KBM-7 (cell line): ENCODE results near the gene SYTL4.

ENCODE experiments used
- DNase-seq: peaks from one replicate; pipeline ENCODE4 v3.0.0-alpha.2; 2015
- in situ Hi-C: fragments of 300-500 bp; cut with MboI; formaldehyde crosslinking; loops from 2 replicates; pipeline ENCODE4 v1.14.3; 2020; ENCODE audit warnings: low sequenced_read_pairs, low pct_unique_long_range_greater_than_20kb, mixed read lengths

SYTL4 gene

GRCh38 chrX:100696699-100697351 lies 35.1 kb downstream of the SYTL4 start:
- in situ Hi-C loops: no loop called here
- no peak for DNase-seq

DNA sequence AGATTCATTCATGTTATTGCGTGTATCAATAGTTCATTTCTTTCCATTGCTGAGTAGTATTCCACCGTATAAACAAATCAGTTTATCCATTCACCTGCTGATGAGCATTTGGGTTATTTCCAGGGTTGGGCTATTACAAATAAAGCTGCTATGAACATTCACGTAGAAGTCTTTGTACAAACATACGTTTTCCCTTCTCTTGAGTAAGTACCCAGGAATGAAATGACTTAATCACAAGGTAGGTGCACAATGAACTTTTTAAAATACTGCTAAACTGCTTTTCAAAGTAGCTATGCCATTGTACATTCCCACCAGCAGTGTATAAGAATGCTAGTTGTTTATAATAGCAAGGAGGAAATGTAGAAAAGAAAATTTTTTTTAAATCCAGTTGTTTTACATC lies 35.9 kb downstream of the SYTL4 start:
- in situ Hi-C loops: no loop called here
- DNase-seq: no peak

DNA sequence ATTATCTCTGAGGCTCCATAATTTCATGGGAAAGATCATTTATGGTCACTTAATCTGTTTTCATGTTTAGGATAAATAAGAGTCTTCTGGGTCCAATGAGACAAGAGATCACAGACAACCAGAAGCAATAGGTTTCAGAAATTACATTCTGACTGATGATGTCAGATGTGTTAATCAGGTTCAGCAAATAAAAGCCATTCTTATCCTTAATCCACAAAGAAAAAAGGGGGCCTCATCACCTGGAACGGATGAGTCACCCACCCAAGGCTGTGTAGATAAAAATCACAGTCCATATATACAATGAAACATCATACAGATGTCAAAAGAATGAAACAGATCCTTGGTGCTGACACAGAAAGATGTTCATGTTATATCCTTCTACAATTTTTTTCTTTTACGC lies 36.6 kb downstream of the SYTL4 start:
- in situ Hi-C loops: no loop called here
- DNase-seq: no peak

DNA sequence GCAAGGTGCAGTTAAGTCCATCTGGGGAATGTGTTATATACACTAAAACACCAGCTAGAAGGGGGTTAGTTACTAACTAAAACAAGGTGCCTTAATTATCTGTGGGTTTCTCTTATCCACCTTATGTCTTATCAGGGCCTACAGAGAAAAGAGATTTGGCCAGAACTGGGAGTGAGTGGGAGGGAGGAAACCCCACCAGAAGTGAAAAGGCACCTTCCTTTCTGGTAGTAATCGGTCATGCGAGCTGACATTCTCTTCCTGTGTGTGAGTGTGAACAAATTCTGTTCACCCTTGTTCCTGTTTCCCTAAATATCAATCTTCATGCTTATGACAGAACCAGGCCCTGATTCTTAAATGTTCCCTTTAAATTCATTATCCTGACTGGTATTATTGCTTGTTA lies 44.4 kb downstream of the SYTL4 start:
- DNase-seq: peak; percentile 76
- in situ Hi-C loops: loop anchor here (10.0 kb wide), 1 partner anchor 77 kb away; no protein-coding TSS in a partner anchor

DNA sequence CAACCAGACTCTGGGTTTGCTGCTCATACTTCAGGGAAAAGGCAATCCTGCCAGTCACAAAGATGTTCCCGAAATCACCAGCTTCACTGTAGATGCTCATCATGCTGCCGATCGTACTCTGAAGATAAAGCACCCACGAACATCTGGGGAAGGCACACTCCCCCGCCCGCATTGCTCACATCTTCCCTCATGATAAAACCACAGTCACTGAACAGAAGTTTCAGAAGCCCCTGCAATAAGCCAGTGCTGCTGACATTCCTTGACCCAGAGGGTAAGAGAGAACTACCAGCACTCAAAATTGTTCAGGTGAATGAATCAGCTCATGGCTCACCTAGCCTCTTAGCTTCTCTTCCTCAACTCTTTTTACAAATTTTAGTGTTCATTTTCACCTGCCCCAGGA lies 44.8 kb downstream of the SYTL4 start:
- in situ Hi-C loops: loop anchor here (10.0 kb wide), 1 partner anchor 78 kb away; no protein-coding TSS in a partner anchor

DNA sequence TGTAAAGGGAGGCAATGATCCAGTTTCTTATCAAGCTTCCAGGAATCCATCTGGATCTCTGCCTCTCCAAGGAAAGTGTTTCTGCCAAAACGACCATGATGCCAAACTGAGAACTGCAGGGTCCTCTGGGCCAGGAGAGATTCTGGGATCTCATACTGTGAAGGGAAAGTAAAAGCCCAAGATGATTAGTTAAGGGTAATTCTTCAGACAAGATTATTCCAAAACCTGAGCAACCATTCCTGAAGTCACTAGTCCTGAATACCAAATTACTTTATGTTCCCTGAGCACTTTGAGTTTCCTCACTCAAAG lies 46.0 kb downstream of the SYTL4 start:
- in situ Hi-C loops: loop anchor here (10.0 kb wide), 1 partner anchor 79 kb away; no protein-coding TSS in a partner anchor
- DNase-seq: no peak

More for the DNA sequence above, 44.8 kb downstream of the SYTL4 start:
- peak; percentile 77 for DNase-seq

DNA sequence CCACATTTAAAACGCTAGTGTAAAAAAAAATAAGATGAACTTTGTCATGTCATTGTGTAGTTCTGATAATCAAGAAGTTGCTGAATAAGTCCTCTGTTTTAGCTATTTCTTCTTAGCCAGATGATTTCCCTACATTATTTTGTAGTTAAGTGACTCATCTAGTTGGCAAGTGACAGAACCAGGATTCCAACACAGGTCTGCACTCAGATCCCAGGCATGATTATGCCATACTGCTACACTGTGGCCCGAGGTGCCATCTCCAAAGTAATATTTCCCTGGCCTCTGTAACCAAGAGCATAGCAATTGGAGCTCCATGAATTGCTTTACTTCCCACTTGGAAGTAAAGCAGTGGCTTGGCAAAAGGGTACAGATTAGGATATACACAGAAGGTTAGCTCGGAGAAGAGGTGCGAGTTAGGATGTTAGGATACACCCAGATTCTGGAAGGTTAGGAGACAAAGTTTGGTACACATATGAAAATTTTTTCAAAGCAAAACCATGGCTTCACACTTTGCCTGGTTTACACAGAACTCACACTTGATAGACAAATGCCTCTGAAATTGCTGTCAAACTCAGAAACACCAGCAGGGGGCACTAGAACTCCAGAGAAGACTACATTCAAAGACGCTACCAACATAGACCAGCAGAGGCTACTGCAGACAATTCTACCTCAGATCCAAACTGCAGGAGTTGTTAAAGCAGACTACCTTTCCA lies 46.5 kb downstream of the SYTL4 start:
- peak; percentile 92 for DNase-seq
- in situ Hi-C loops: loop anchor here (10.0 kb wide), 1 partner anchor 79 kb away; no protein-coding TSS in a partner anchor

DNA sequence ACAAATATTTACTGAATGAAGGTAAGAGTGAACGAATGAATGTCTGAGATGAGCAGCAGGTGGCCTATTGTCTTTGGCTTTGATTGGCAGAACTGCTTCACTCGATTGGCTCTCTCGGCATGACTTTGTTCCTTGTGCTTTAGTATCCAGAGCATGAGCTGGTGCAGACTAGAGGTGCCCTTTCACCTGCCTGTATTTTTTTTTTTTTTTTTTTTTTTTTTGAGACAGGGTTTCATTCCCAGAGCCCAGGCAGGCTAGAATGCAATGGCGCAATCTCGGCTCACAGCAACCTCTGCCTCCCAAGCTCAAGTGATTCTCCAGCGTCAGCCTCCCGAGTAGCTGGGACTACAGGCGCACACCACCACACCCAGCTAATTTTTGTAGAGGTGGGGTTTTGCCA lies 49.0 kb downstream of the SYTL4 start:
- in situ Hi-C loops: loop anchor here (10.0 kb wide), 1 partner anchor 82 kb away; no protein-coding TSS in a partner anchor
- no peak for DNase-seq

DNA sequence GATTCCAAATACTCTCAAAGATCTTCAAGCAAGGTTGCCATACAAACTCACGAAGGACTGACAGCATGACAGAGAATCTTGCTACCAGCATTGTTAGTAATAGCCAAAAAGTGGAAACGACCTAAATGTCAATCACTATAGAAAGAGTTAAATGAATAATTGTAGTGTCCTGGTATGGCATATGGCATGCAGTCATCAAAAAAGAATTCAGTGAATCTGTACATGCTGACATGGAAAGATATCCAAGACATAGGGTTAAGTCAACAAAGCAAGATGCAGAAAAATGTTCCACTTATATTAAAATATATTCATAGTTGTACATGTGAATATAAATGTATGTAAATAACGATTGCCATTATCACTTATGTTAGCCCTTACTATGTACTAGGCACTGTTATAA lies 50.3 kb downstream of the SYTL4 start:
- in situ Hi-C loops: loop anchor here (10.0 kb wide), 1 partner anchor 83 kb away; no protein-coding TSS in a partner anchor
- DNase-seq: no peak

DNA sequence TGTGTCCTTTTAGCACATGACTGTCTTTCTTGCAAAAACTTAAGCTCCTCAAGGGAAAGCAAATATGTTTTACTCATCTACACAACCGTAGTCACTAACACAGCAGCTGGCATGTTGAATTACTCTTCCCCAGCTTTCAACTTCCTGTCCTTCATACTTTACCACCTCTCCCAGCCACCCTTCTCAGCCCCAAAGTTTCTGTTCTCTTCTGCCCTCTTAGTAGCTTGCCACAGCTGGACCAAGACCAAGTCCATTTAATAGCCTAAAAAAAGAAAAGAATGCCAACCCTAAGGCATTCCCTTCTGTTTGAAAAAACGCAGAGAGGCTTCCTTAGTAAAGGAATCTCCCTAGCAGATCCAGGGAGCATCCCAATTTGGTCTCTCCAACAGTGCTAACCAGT lies 51.2 kb downstream of the SYTL4 start:
- in situ Hi-C loops: loop anchor here (10.0 kb wide), 1 partner anchor 84 kb away; no protein-coding TSS in a partner anchor
- no peak for DNase-seq

DNA sequence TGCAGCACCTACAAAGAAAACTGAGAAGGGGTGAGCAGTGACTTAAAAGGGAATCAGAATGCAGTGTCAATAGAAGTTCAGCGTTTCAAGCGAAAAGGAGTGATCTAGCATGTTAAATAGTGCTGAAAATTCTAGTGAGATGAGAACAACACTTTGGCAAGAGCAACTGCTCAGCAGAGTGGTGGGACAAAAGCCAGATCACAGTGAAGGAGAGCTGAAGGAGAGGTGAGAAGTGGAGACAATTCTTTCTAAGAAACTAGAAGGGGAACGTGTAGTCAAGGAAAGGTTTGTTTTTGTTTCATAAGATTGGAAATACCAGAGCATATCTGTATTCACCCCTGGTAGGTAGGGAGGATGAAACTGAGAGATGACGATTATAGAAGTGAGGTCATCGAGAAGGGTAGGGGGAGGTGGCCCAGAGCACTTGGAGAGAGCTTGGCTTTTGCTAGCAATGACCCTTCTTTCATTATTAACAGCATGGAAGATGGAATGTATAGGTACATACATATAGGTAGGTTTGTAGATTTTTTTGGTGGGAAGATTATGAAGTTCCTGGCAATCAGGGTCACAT lies 54.2 kb downstream of the SYTL4 start:
- no peak for DNase-seq
- in situ Hi-C loops: no loop called here

DNA sequence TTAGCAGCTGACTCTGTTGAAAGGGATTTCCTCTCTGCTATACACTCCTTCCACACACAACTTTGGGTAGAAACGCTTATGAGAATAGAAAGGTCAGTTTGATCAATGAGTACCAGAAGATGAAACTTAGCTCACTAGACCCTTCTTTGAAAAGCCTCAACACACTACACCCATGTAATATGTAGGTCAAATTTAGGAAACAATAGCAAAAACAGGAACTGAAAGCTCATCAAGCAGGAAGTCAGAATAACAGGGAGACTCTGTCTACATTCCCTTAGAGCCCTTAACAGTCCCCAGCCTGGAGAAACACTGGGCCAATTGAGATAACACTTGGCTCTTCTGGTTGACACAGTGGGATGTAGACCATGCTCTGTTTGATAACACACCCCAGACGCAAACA lies 57.2 kb downstream of the SYTL4 start:
- in situ Hi-C loops: no loop called here

GRCh38 chrX:100673397-100673953 lies 58.4 kb downstream of the SYTL4 start:
- no peak for DNase-seq
- in situ Hi-C loops: no loop called here

More for the DNA sequence above, 57.2 kb downstream of the SYTL4 start:
- DNase-seq: peak; percentile 42

GRCh38 chrX:100672966-100673365 lies 59.0 kb downstream of the SYTL4 start:
- no peak for DNase-seq
- in situ Hi-C loops: no loop called here

GRCh38 chrX:100663642-100664041 lies 68.3 kb downstream of the SYTL4 start:
- in situ Hi-C loops: no loop called here
- no peak for DNase-seq

- in situ Hi-C loops: no loop called here
Observed at GRCh38 chrX:100662796-100663195, 69.1 kb downstream of the SYTL4 start.

DNA sequence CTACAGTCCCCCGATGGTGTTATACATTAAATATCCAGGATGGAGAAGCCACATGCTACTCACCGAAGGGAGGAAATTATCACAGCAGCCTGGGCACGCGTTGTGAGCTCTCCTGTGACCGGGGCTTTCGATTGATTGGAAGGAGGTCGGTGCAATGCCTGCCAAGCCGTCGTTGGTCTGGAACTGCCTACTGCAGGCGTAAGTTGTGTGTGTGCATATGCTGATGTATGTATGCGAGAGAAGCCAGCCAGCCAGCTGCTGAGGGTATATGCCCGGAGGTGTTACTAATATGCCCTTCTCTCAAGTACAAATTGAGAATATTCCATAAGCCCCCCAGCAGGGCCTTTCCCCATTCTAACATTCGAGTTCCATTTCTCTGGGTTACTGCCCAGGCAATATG lies 69.8 kb downstream of the SYTL4 start:
- in situ Hi-C loops: no loop called here
- no peak for DNase-seq

More at GRCh38 chrX:100662796-100663195, 69.1 kb downstream of the SYTL4 start:
- no peak for DNase-seq

DNA sequence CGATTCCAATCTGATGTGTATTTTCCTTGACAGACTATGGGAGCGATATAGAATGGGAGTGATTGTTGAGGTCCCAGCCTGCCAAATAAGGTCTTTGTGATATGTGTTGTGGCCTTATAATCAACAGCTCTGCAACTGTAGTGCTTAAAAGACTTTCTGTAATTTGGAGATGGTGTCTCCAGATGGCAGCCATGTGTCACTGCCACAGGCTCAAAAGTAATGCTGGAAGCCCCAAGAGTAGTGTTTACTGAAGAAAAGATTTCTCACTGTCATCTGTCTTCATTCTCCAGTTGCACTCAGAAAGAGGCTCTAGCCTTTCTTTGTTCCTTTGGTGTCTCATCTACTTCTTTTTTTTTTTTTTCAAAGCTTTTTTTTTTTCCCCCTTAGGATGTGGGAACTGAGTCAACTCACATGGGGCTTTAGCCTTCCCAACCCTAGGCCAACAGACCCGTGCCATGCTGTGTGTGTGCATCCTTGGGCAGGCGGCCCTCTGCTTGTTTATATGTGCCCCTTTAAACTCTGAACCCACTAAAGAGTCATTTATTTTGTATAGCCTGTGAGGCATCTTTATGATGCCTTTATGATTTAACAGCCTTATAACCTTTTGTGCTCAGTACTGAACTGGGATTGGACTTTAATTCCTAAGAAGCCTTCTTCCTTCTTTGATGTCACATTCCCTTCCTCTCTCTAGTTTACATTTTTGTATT lies 72.3 kb downstream of the SYTL4 start:
- in situ Hi-C loops: no loop called here
- no peak for DNase-seq

DNA sequence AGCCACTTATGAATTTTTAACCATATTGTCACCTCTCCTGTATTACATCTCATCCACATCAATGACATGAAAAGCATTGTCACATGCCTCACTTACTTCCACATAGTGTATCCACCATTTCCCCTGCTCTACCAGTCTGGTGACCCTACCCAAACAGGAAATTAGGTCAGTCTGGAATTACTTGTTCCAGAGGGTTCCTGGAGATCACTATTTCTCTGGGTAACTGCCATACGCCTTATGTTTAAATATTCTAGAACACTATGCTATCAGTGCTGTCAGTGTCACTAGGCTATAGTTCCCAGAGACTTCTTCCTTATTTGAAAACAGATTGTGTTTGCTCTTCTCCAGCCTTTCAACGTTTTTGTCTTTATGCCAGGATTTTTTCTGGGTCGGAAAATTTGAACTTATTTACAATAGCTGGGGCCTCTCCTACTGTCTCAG lies 73.0 kb downstream of the SYTL4 start:
- in situ Hi-C loops: no loop called here
- no peak for DNase-seq
